ENCODE measurements around the gene KISS1.

DNA sequence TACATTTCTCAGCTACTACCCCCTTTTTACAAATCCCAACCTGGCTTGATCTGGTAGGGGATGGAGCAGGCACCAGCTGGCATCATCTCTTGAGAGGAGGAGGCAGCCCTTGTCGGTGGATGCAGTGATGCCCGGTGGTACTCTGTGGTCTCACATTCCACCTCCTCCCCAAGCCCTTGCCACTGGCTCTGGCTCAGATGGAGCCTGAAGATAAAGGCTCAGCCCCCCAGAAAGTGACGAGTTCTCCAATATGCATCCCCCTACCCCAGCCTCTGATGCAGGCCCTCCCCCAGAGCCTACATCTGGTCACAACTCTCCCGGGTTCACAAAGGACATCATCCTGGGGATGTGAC, 21.3 kb upstream of the KISS1 start:
- TF ChIP-seq, protein P1, sequence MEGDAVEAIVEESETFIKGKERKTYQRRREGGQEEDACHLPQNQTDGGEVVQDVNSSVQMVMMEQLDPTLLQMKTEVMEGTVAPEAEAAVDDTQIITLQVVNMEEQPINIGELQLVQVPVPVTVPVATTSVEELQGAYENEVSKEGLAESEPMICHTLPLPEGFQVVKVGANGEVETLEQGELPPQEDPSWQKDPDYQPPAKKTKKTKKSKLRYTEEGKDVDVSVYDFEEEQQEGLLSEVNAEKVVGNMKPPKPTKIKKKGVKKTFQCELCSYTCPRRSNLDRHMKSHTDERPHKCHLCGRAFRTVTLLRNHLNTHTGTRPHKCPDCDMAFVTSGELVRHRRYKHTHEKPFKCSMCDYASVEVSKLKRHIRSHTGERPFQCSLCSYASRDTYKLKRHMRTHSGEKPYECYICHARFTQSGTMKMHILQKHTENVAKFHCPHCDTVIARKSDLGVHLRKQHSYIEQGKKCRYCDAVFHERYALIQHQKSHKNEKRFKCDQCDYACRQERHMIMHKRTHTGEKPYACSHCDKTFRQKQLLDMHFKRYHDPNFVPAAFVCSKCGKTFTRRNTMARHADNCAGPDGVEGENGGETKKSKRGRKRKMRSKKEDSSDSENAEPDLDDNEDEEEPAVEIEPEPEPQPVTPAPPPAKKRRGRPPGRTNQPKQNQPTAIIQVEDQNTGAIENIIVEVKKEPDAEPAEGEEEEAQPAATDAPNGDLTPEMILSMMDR (IDR thresholded peaks at IDR 0.05) = no peak
- TF ChIP-seq POLR2AphosphoS5 (IDR thresholded peaks at IDR 0.05; ENCODE audit: insufficient read depth in 1 of 2, low read depth in 1 of 2) = no peak

All from vagina (tissue), 2 donors.